ENCODE data around the gene MTFR1L.

Gene MTFR1L

GRCh38 chr1:25877155-25877554, 57.4 kb downstream of the MTFR1L start:
- no peak for DNase-seq (ENCODE audit: low read depth, low spot score)

GRCh38 chr1:25878690-25879089, 58.9 kb downstream of the MTFR1L start:
- no peak for DNase-seq (ENCODE audit: low read depth, low spot score)

GRCh38 chr1:25879675-25880074, 59.9 kb downstream of the MTFR1L start:
- no peak for DNase-seq (ENCODE audit: low read depth, low spot score)

GRCh38 chr1:25880518-25880917, 60.8 kb downstream of the MTFR1L start:
- no peak for DNase-seq (ENCODE audit: low read depth, low spot score)

GRCh38 chr1:25881266-25881665, 61.5 kb downstream of the MTFR1L start:
- no peak for DNase-seq (ENCODE audit: low read depth, low spot score)
